Left colon (tissue), 2 donors: Measurements from ENCODE around the gene GIMAP5. TPM values are rescaled to one million over a fixed set of nuclear protein-coding genes. Genes with fewer than 3 reads are reported as not detected.
A peak's percentile ranks its signal among the peaks of the same experiment; 100 is the strongest.

Source experiments
- ATAC-seq: fragments of 200-7000 bp; cut with Tn5 transposase; one replicate; pipeline ENCODE4 v1.9.1; 2020; ENCODE audit warnings: mild to moderate bottlenecking, moderate library complexity
- DNase-seq, 2 donors: peaks; one replicate each; pipeline ENCODE4 v3.0.0-alpha.2; 2020
- intact Hi-C, 2 donors: fragments of 100-400 bp; cut with DNase I in 1 of 2; cut with micrococcal nuclease in 1 of 2; formaldehyde crosslinking; loops; one replicate each; pipeline versions ENCODE4 v1.11.2 to v1.14.0; 2022; cut with DNase I, micrococcal nuclease
- long read RNA-seq: library from polyadenylated mRNA; unstranded; transcript quantifications from one replicate; pipeline ENCODE4 v2.0.0, GENCODE V29; 2021
- total RNA-seq, 2 donors: library from RNA; stranded (reverse); fragmentation: NEBNext Ultra II Directional; extraction: Animal tissue kit (Norgen Biotek cat#: 25700); gene quantifications; one replicate each; pipeline ENCODE4 v1.2.1, GENCODE V29; 2021
- donor health status: DM: no; HTN: no; CAD: no.
- donor health status: DM: yes; HTN: yes; CAD: no.

Gene GIMAP5
- total RNA-seq = 1 to 10 TPM; 4.9 to 6.6 TPM
- long read RNA-seq, transcript GIMAP5-201 (3 exons, 2,291 nt) = major isoform, 5 of 7 reads
- long read RNA-seq, partial matches to known transcripts = 2 of 7 reads
- long read RNA-seq, other reads (novel, unspliced or antisense) = 0 of 7 reads

GRCh38 chr7:150737265-150738055, at the start of gene GIMAP5:
Gene GIMAP5 (plus strand): TSS chr7:150737418. CDS start chr7:150740885, 3,467 bp downstream.
- no peak for DNase-seq
- intact Hi-C loops = no loop called here
- ATAC-seq = no peak

DNA sequence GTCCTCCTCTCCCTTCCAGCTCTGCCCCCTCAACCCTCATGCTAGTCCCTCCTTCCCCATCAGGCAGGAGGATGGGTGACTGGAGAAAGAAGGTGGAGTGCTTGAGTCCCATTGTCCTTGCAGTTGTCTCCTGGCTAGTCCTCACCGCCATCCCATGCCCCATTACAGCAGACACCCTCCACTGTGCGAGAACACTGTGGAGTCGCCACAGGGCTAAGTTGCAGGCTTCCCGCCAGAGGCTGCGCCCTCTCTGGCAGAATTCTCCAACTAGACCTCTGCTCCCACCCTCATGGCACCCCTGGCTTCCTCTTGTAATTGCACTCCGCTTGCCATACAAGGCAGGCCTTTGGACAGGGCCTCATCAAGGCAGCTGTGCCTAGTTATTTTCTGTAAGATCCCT, 48.6 kb upstream of the GIMAP5 start:
- intact Hi-C loops = no loop called here
- no peak for DNase-seq
- ATAC-seq = no peak

DNA sequence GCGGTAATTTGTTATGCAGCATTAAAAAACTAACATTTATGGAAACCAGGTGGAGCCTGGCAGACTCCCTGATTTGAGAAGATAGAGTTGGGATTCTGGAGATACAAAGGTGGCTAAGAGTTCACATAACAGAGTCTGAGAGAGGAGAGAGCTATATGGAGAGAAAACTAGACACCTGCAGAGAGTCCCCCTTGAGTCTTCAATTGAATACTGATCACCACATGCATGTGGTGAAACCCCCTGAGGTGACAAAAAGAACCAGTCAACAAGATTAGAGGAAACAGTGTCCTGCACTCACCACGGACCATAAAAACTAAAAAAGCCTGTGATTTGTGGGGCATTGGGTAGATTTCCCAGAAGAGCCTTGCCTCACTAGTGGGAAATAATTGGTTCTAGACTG, 41.6 kb upstream of the GIMAP5 start:
- DNase-seq (no peak), ATAC-seq (no peak)
- intact Hi-C loops = no loop called here

GRCh38 chr7:150703209-150703608, 34.0 kb upstream of the GIMAP5 start:
- ATAC-seq (no peak), DNase-seq (no peak)
- intact Hi-C loops = no loop called here

GRCh38 chr7:150715293-150715692, 21.9 kb upstream of the GIMAP5 start:
- intact Hi-C loops = no loop called here
- ATAC-seq (no peak), DNase-seq (no peak)

GRCh38 chr7:150715738-150716137, 21.5 kb upstream of the GIMAP5 start:
- ATAC-seq = no peak
- intact Hi-C loops = no loop called here
- DNase-seq = no peak

DNA sequence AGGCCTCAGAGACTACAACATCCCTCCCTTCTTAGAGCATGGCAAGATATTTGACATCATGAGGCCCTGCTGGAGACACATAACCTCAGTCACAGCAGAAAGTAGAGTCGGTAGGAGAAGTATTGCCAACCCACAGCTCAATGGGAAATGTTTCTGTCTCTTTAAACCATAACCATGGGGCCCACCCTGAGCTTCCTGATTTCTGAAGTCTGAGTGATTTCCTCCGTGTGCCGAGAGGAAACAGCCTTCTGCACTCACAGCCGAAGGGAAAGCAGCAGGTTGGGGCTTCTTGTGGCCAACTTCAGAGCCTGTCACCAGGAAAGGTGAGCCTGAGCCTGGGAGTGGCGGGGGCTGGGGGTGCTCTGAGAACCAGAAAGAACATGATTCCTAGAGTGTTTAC, 20.9 kb upstream of the GIMAP5 start, which contains the start of gene GIMAP1:
TSS of gene GIMAP1 (plus strand) at position 246 of the 400 bp plus-strand sequence. CDS start 2,435 bp downstream, outside the sequence.
- DNase-seq = no peak
- intact Hi-C loops = no loop called here
- ATAC-seq = no peak

DNA sequence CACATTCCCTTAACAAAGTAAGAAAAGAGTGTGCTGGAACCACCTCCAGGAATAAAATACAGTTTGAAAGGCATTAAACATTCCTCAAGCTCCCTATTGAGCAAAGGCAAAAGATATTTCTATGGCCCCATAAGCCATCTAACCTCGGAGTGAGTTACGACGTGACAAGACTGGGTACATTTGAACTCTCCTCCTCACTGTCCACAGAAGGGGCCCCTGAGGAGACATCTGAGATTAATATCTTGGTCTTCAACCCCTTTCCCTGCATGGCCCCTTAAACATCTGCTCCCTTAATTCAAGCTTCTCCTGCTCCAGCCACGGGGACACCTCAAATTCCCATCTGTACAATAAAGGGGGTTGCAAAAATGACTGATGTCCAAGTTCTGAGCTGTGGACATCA, 20.3 kb upstream of the GIMAP5 start:
- intact Hi-C loops = no loop called here
- DNase-seq = no peak
- ATAC-seq = no peak

- intact Hi-C loops = no loop called here
- ATAC-seq (no peak), DNase-seq (no peak)
Observed at GRCh38 chr7:150717814-150718420, 19.3 kb upstream of the GIMAP5 start.

- no peak for ATAC-seq
- no peak for DNase-seq
- intact Hi-C loops = no loop called here
Observed at GRCh38 chr7:150719436-150719835, 17.8 kb upstream of the GIMAP5 start.

DNA sequence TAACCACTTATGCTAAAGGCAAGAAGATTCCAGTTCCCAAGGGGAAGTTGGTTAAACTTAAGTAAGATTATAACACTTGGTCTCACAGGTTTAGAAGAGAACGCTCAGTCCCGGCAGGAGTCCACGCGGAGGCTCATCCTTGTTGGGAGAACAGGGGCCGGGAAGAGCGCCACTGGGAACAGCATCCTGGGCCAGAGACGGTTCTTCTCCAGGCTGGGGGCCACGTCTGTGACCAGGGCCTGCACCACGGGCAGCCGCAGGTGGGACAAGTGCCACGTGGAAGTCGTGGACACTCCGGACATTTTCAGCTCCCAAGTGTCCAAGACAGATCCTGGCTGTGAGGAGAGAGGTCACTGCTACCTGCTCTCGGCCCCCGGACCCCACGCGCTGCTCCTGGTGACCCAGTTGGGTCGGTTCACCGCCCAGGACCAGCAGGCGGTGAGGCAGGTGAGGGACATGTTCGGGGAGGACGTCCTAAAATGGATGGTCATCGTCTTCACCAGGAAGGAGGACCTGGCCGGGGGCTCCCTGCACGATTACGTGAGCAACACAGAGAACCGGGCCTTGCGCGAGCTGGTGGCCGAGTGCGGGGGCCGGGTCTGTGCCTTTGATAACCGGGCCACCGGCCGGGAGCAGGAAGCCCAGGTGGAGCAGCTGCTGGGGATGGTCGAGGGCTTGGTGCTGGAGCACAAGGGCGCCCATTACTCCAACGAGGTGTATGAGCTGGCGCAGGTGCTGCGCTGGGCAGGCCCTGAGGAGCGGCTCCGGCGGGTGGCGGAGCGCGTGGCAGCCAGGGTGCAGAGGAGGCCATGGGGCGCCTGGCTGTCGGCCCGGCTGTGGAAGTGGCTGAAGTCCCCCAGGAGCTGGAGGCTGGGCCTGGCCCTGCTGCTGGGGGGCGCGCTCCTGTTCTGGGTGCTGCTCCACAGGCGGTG, 17.0 kb upstream of the GIMAP5 start:
- no peak for ATAC-seq
- intact Hi-C loops = no loop called here
- DNase-seq = no peak

GRCh38 chr7:150721970-150722373, 15.2 kb upstream of the GIMAP5 start:
- DNase-seq (no peak), ATAC-seq (no peak)
- intact Hi-C loops = no loop called here

DNA sequence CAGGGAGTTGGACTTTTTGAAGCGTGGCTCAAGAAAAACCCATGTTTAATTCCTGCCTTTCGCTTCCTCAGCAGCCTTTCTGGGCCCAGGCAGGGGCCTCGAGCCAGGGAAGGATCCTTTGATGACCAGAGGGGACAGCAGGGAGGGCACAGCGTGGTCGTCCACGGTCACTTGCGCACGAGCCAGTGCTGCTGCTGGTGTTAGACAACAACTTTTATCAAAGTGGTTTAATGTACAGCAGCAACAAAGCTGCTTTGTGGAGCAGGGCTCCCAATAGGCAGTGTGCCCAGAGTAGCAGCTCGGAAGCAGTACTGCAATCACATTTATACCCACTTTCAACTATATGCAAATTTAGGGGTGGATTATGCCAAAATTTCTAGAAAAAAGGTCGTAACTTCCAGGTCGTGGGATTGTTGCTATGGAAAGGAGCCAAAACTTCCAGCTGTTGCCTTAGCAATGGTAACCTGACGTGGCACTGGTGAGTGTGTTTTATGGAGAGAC, 14.7 kb upstream of the GIMAP5 start:
- ATAC-seq (peak; percentile 11), DNase-seq (no peak)
- intact Hi-C loops = no loop called here

- DNase-seq (no peak), ATAC-seq (no peak)
- intact Hi-C loops = no loop called here
Observed at GRCh38 chr7:150723467-150723866, 13.8 kb upstream of the GIMAP5 start.

DNA sequence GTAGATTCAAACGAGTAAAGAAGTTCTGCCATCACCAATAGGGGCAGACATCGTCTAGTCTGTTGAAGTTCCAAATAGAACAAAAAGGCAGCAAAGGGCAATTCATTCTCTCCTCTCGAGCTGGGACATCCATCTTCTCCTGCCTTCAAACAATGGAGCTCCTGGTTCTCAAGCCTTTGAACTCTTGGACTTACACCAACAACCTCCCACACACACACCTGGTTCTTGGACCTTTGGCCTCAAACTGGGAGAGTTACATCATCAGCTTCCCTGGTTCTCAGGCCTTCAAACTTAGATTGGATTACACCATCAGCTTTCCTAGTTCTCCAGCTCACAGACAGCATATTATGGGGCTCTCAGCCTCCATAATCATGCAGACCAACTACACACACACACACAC, 9.8 kb upstream of the GIMAP5 start:
- ATAC-seq = peak; percentile 100
- no peak for DNase-seq
- intact Hi-C loops = no loop called here

GRCh38 chr7:150728011-150728410, 9.2 kb upstream of the GIMAP5 start:
- intact Hi-C loops = no loop called here
- DNase-seq = no peak
- ATAC-seq = peak; percentile 50

DNA sequence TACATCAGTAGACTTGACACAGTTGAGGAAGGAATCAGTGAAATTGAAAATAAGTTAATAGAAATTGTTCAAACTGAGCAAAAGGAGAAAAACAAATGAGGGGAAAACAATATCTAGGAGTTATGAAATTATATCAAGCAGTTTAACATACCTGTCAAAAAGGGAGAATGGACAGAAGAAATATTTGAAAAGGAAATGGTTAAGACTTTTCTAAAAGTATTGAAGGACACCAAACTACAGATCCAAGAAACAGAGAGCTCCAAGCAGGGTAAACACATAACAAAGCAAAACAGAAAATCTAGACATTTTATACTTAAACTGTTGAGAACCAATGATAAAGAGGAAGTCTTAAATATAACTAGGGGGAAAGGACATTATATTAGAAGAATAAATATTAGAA, 8.6 kb upstream of the GIMAP5 start:
- no peak for DNase-seq
- no peak for ATAC-seq
- intact Hi-C loops = no loop called here

GRCh38 chr7:150731916-150732315, 5.3 kb upstream of the GIMAP5 start:
- no peak for ATAC-seq
- intact Hi-C loops = no loop called here

More at GRCh38 chr7:150731916-150732315, 5.3 kb upstream of the GIMAP5 start:
- DNase-seq = no peak
